Measurements from ENCODE around the gene ST3GAL4. TPM values are rescaled to one million over a fixed set of nuclear protein-coding genes. Genes with fewer than 3 reads are reported as not detected.

Gene ST3GAL4
- polyA plus RNA-seq, 2 of the 4 experiments (the other 2 are of a cell fraction): 11.9 to 17.5 TPM

- ChIA-PET CTCF (interaction anchor here (0.6 to 1.9 kb wide), 3 partner anchors 8 to 123 kb away, joined by 3 to 13 read pairs (median 3); no protein-coding TSS in a partner anchor), POLR2A (no interaction called here)
- Histone ChIP-seq H3K4me1 (no peaks in the 10 kb centered on the region), H3K9me3 (no peaks in the 10 kb centered on the region), H3K4me3 (no peak overlapping the region), H3K27ac (no peak overlapping the region), H3K4me2 (no peak overlapping the region)
- TF ChIP-seq NR3C1 (IDR thresholded peaks at IDR 0.05): no peak
- TF ChIP-seq EHF (CRISPR knock-in tag; IDR thresholded peaks at IDR 0.05): no peak
- no peak for TF ChIP-seq E2F6 (IDR thresholded peaks at IDR 0.05; ENCODE audit: borderline replicate concordance, low read depth)
- no peak for TF ChIP-seq GATA3 (IDR thresholded peaks at IDR 0.05; ENCODE audit: borderline replicate concordance)
- no peak for TF ChIP-seq CTCF (IDR thresholded peaks at IDR 0.05)
- no peak for TF ChIP-seq CBX8 (IDR thresholded peaks at IDR 0.05)
- TF ChIP-seq EHMT2 (IDR thresholded peaks at IDR 0.05; ENCODE audit: low read depth): no peak
- TF ChIP-seq TFCP2L1 (CRISPR knock-in tag; IDR thresholded peaks at IDR 0.05): no peak
- TF ChIP-seq BCL3 (IDR thresholded peaks at IDR 0.05): no peak
- no peak for TF ChIP-seq CHD4 (IDR thresholded peaks at IDR 0.05; ENCODE audit: borderline replicate concordance)
- DNase-seq (ENCODE audit: low read depth in 1 of 2, low spot score in 1 of 2) (no peak), FAIRE-seq (no peak), ATAC-seq (no peak)
- 90% methylated on average over 12 of the region's 14 CpGs for WGBS (ENCODE audit: missing lambda C conversion rate)
These were observed 37.5 kb upstream of the ST3GAL4 start for GRCh38 chr11:126317756-126318573.

GRCh38 chr11:126318574-126319373 lies 36.7 kb upstream of the ST3GAL4 start:
- no peak for ATAC-seq
- TF ChIP-seq JUNB (IDR thresholded peaks at IDR 0.05) (no peak), HES2 (IDR thresholded peaks at IDR 0.05) (no peak), BHLHE40 (IDR thresholded peaks at IDR 0.05; ENCODE audit: low read depth, low read length) (no peak), FOXS1 (CRISPR knock-in tag; IDR thresholded peaks at IDR 0.05) (no peak), GATA3 (IDR thresholded peaks at IDR 0.05; ENCODE audit: borderline replicate concordance) (no peak), KDM5A (IDR thresholded peaks at IDR 0.05) (no peak), RCOR1 (IDR thresholded peaks at IDR 0.05; ENCODE audit: low read depth, low read length) (no peak), PBX3 (IDR thresholded peaks at IDR 0.05) (no peak), ELK1 (IDR thresholded peaks at IDR 0.05; ENCODE audit: low read depth, low read length) (no peak), HOXB5 (CRISPR knock-in tag; IDR thresholded peaks at IDR 0.05) (no peak), CHD4 (IDR thresholded peaks at IDR 0.05; ENCODE audit: borderline replicate concordance) (no peak), HMGXB4 (CRISPR knock-in tag; IDR thresholded peaks at IDR 0.05; ENCODE audit: borderline replicate concordance) (no peak), NPAS2 (CRISPR knock-in tag; IDR thresholded peaks at IDR 0.05; ENCODE audit: borderline replicate concordance) (no peak)
- no peak overlapping the region for H3K27ac ChIP-seq
- FAIRE-seq: no peak
- POLR2A ChIA-PET: no interaction called here
- CTCF ChIA-PET: interaction anchor here (0.8 to 1.9 kb wide), 4 partner anchors 8 to 760 kb away, joined by 3 to 13 read pairs (median 4); no protein-coding TSS in a partner anchor
- DNase-seq (ENCODE audit: low read depth in 1 of 2, low spot score in 1 of 2): no peak
- 87% methylated on average over 8 of the region's 9 CpGs for WGBS (ENCODE audit: missing lambda C conversion rate)
- no peaks in the 10 kb centered on the region for H3K9me3 ChIP-seq
- no peak overlapping the region for H3K4me3 ChIP-seq
- no peak overlapping the region for H3K4me2 ChIP-seq
- no peaks in the 10 kb centered on the region for H3K4me1 ChIP-seq

Measured in A549 (cell line).